Measurements from ENCODE around the gene C16orf95. TPM values are rescaled to one million over a fixed set of nuclear protein-coding genes. Genes with fewer than 3 reads are reported as not detected.

Gene C16orf95
- total and polyA plus RNA-seq, 2 donors (not counting 1 experiment from before 2014, with no cell fraction given): 1.5 to 2.5 TPM

- H3K4me3 Mint-ChIP-seq: no peak overlapping the region
- H3K27ac Mint-ChIP-seq: no peak overlapping the region
- Histone ChIP-seq H3K4me1 (ENCODE audit: control insufficient read depth in 2 of 2, insufficient read depth in 2 of 2, low read length in 2 of 2) (peaks cover 0 to 4% of the 10 kb centered on the region in 2 donors), H3K9ac (ENCODE audit: low read length) (no peak overlapping the region), H2AFZ (ENCODE audit: insufficient read depth, low read depth, low read length, poor library complexity, severe bottlenecking) (no peak overlapping the region), H4K20me1 (ENCODE audit: control insufficient read depth, insufficient read depth, low read length, poor library complexity, severe bottlenecking) (peaks cover 31% of the 10 kb centered on the region), H3K27ac (ENCODE audit: low read length in 2 of 2) (no peak overlapping the region), H3K27me3 (replicated peaks in 1 of 4; ENCODE audit: control extremely low read depth in 1 of 4, control insufficient read depth in 3 of 4, insufficient read depth in 4 of 4, low read length in 3 of 4) (no peaks in the 10 kb centered on the region), H3K9me3 (ENCODE audit: control extremely low read depth in 1 of 3, control insufficient read depth in 2 of 3, insufficient read depth in 1 of 3, low read length in 2 of 3) (no peaks in the 10 kb centered on the region), H3K4me2 (replicated peaks; ENCODE audit: low read depth, low read length, poor library complexity, severe bottlenecking) (no peak overlapping the region), H3K36me3 (replicated peaks in 1 of 2; ENCODE audit: control extremely low read depth in 1 of 2, control insufficient read depth in 1 of 2, extremely low read depth in 1 of 2, insufficient read depth in 2 of 2, low read length in 1 of 2) (peaks cover 0 to 23% of the 10 kb centered on the region in 2 experiments), H3K79me2 (ENCODE audit: control insufficient read depth, insufficient read depth, low read length) (peaks cover 37% of the 10 kb centered on the region), H3K4me3 (ENCODE audit: control extremely low read depth in 1 of 5, extremely low read depth in 1 of 5, insufficient read depth in 1 of 5, low read depth in 2 of 5, low read length in 4 of 5) (no peak overlapping the region)
- CTCF ChIA-PET: interaction anchor here (0.5 kb wide), 1 partner anchor 1573 kb away, joined by 4 read pairs; no protein-coding TSS in a partner anchor
- intact Hi-C loops (cut with micrococcal nuclease): no loop called here
- peaks cover 5% of the 10 kb centered on the region for H3K4me1 Mint-ChIP-seq
- ATAC-seq (ENCODE audit: low read depth) (no peak), DNase-seq (no peak)
- POLR2A ChIA-PET: no interaction called here
- WGBS (ENCODE audit: insufficient coverage): 88% methylated on average over 7 of the region's 8 CpGs
- H3K9me3 Mint-ChIP-seq (ENCODE audit: insufficient read depth): no peaks in the 10 kb centered on the region
- TF ChIP-seq EZH2 (IDR thresholded peaks at IDR 0.05; ENCODE audit: borderline replicate concordance, insufficient read depth, low read depth, low read length, poor library complexity, severe bottlenecking): no peak
- no peak for TF ChIP-seq CTCF (IDR thresholded peaks at IDR 0.05)
- no peaks in the 10 kb centered on the region for H3K27me3 Mint-ChIP-seq
Measured at GRCh38 chr16:87350031-87350430, 32.8 kb upstream of the C16orf95 start.

DNA sequence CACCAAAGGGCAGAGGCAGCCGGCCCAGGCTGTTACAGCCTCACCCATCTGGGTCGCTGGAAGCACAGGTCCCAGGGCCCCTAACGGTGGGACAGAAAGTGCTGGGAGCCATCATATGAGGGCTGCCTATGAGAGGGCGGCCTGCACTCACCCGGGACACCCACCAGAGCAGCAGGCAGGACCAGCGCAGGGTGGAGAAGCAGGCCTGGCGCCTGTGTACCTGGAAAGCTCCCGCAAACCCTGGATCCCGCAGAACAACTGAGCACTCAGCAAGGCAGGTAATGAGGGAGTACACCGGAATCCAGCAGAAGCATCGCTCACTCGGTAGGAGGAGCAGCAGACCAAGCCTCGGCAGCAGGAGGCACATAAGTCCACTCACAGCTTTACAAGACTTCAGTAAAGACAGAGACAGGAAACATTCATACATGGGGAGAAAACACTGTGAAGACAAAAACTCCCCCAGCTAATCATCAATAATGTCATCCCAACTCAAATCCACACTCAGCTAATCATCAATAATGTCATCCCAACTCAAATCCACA lies 31.5 kb upstream of the C16orf95 start:
- Histone ChIP-seq H3K27me3 (replicated peaks in 1 of 4; ENCODE audit: control extremely low read depth in 1 of 4, control insufficient read depth in 3 of 4, insufficient read depth in 4 of 4, low read length in 3 of 4) (no peaks in the 10 kb centered on the region), H3K36me3 (replicated peaks in 1 of 2; ENCODE audit: control extremely low read depth in 1 of 2, control insufficient read depth in 1 of 2, extremely low read depth in 1 of 2, insufficient read depth in 2 of 2, low read length in 1 of 2) (peaks cover 0 to 28% of the 10 kb centered on the region in 2 experiments), H3K4me3 (ENCODE audit: control extremely low read depth in 1 of 5, extremely low read depth in 1 of 5, insufficient read depth in 1 of 5, low read depth in 2 of 5, low read length in 4 of 5) (no peak overlapping the region), H3K79me2 (ENCODE audit: control insufficient read depth, insufficient read depth, low read length) (peaks cover 42% of the 10 kb centered on the region), H3K27ac (ENCODE audit: low read length in 2 of 2) (no peak overlapping the region), H2AFZ (ENCODE audit: insufficient read depth, low read depth, low read length, poor library complexity, severe bottlenecking) (no peak overlapping the region), H3K9ac (ENCODE audit: low read length) (no peak overlapping the region), H3K4me2 (replicated peaks; ENCODE audit: low read depth, low read length, poor library complexity, severe bottlenecking) (no peak overlapping the region), H3K9me3 (ENCODE audit: control extremely low read depth in 1 of 3, control insufficient read depth in 2 of 3, insufficient read depth in 1 of 3, low read length in 2 of 3) (no peaks in the 10 kb centered on the region), H3K4me1 (ENCODE audit: control insufficient read depth in 2 of 2, insufficient read depth in 2 of 2, low read length in 2 of 2) (peaks cover 0 to 4% of the 10 kb centered on the region in 2 donors), H4K20me1 (ENCODE audit: control insufficient read depth, insufficient read depth, low read length, poor library complexity, severe bottlenecking) (peaks cover 24% of the 10 kb centered on the region)
- Mint-ChIP-seq H3K4me3 (no peak overlapping the region), H3K27me3 (no peaks in the 10 kb centered on the region), H3K27ac (no peak overlapping the region), H3K9me3 (ENCODE audit: insufficient read depth) (no peaks in the 10 kb centered on the region), H3K4me1 (peaks cover 5% of the 10 kb centered on the region)
- ChIA-PET POLR2A (no interaction called here), CTCF (interaction anchor here (0.9 kb wide), 1 partner anchor 44 kb away, joined by 4 read pairs; no protein-coding TSS in a partner anchor)
- intact Hi-C loops (cut with micrococcal nuclease): no loop called here
- TF ChIP-seq EZH2 (IDR thresholded peaks at IDR 0.05; ENCODE audit: borderline replicate concordance, insufficient read depth, low read depth, low read length, poor library complexity, severe bottlenecking): no peak
- TF ChIP-seq CTCF (IDR thresholded peaks at IDR 0.05): no peak
- 100% methylated on average over 12 of the region's 13 CpGs for WGBS (ENCODE audit: insufficient coverage)
- ATAC-seq (ENCODE audit: low read depth) (no peak), DNase-seq (no peak)

Data from B cell (primary cell).